Measurements from ENCODE around the gene DSC1. TPM values are rescaled to one million over a fixed set of nuclear protein-coding genes. Genes with fewer than 3 reads are reported as not detected.
"Not testable (repeated sequence)": the region's sequence is repeated elsewhere in the genome, so short reads cannot be mapped to it uniquely, and the experiment has no call there.

DSC1 gene
- polyA plus RNA-seq, 1 donor from 2014 or later = 0.54 TPM

GRCh38 chr18:31148600-31148999, 14.1 kb downstream of the DSC1 start:
- H3K4me1 Mint-ChIP-seq = peaks cover 0 to 2% (median 0%) of the 10 kb centered on the region in 3 donors
- H3K9me3 Mint-ChIP-seq = peaks cover 3 to 9% (median 5%) of the 10 kb centered on the region in 3 donors
- no peak overlapping the region for H3K27ac Mint-ChIP-seq
- H3K27me3 Mint-ChIP-seq = no peaks in the 10 kb centered on the region
- no peak overlapping the region for H3K4me3 Mint-ChIP-seq
- H3K36me3 Mint-ChIP-seq = no peaks in the 10 kb centered on the region

- Mint-ChIP-seq H3K4me1 (peaks cover 0 to 2% (median 0%) of the 10 kb centered on the region in 3 donors), H3K27ac (no peak overlapping the region), H3K9me3 (peaks cover 3 to 9% (median 5%) of the 10 kb centered on the region in 3 donors), H3K27me3 (no peaks in the 10 kb centered on the region), H3K4me3 (no peak overlapping the region), H3K36me3 (no peaks in the 10 kb centered on the region)
Observed at GRCh38 chr18:31146809-31147208, 15.8 kb downstream of the DSC1 start.

GRCh38 chr18:31143025-31143424, 19.6 kb downstream of the DSC1 start:
- H3K27me3 Mint-ChIP-seq = no peaks in the 10 kb centered on the region
- H3K27ac Mint-ChIP-seq = no peak overlapping the region
- peaks cover 3 to 14% (median 5%) of the 10 kb centered on the region in 3 donors for H3K9me3 Mint-ChIP-seq
- H3K4me3 Mint-ChIP-seq = no peak overlapping the region
- peaks cover 0 to 2% (median 0%) of the 10 kb centered on the region in 3 donors for H3K4me1 Mint-ChIP-seq
- no peaks in the 10 kb centered on the region for H3K36me3 Mint-ChIP-seq

GRCh38 chr18:31138709-31139108, 23.9 kb downstream of the DSC1 start:
- Mint-ChIP-seq H3K9me3 (peaks cover 0 to 5% (median 0%) of the 10 kb centered on the region in 3 donors), H3K27me3 (no peaks in the 10 kb centered on the region), H3K4me1 (no peaks in the 10 kb centered on the region), H3K36me3 (no peaks in the 10 kb centered on the region), H3K27ac (no peak overlapping the region), H3K4me3 (no peak overlapping the region)

GRCh38 chr18:31134988-31135529, 27.6 kb downstream of the DSC1 start:
- no peak overlapping the region for H3K27ac Mint-ChIP-seq
- H3K4me3 Mint-ChIP-seq = no peak overlapping the region
- no peaks in the 10 kb centered on the region for H3K27me3 Mint-ChIP-seq
- H3K9me3 Mint-ChIP-seq = peaks cover 0 to 5% (median under 1%) of the 10 kb centered on the region in 3 donors
- H3K4me1 Mint-ChIP-seq = no peaks in the 10 kb centered on the region
- H3K36me3 Mint-ChIP-seq = peaks cover 1% of the 10 kb centered on the region

- H3K36me3 Mint-ChIP-seq = peaks cover 1% of the 10 kb centered on the region
- peaks cover 0 to 4% (median 0%) of the 10 kb centered on the region in 3 donors for H3K9me3 Mint-ChIP-seq
- H3K4me1 Mint-ChIP-seq = no peaks in the 10 kb centered on the region
- H3K27ac Mint-ChIP-seq = no peak overlapping the region
- H3K27me3 Mint-ChIP-seq = no peaks in the 10 kb centered on the region
- H3K4me3 Mint-ChIP-seq = no peak overlapping the region
Observed at GRCh38 chr18:31129398-31130115, 33.1 kb downstream of the DSC1 start.

- Mint-ChIP-seq H3K4me3 (no peak overlapping the region), H3K36me3 (no peaks in the 10 kb centered on the region), H3K4me1 (no peaks in the 10 kb centered on the region), H3K27ac (no peak overlapping the region), H3K27me3 (no peaks in the 10 kb centered on the region), H3K9me3 (peaks cover 0 to 4% (median 3%) of the 10 kb centered on the region in 3 donors)
Observed at GRCh38 chr18:31125878-31126277, 36.8 kb downstream of the DSC1 start.

- H3K27ac Mint-ChIP-seq, H3K27me3 Mint-ChIP-seq, H3K4me1 Mint-ChIP-seq, H3K36me3 Mint-ChIP-seq, H3K4me3 Mint-ChIP-seq, H3K9me3 Mint-ChIP-seq: not testable (repeated sequence)
Observed at GRCh38 chr18:31123125-31123524, 39.5 kb downstream of the DSC1 start.

- H3K9me3 Mint-ChIP-seq = peaks cover 3 to 10% (median 7%) of the 10 kb centered on the region in 3 donors
- no peak overlapping the region for H3K27ac Mint-ChIP-seq
- H3K27me3 Mint-ChIP-seq = no peaks in the 10 kb centered on the region
- no peaks in the 10 kb centered on the region for H3K4me1 Mint-ChIP-seq
- no peak overlapping the region for H3K4me3 Mint-ChIP-seq
- H3K36me3 Mint-ChIP-seq = no peaks in the 10 kb centered on the region
Observed at GRCh38 chr18:31120594-31120993, 42.1 kb downstream of the DSC1 start.

- Mint-ChIP-seq H3K27me3 (no peaks in the 10 kb centered on the region), H3K9me3 (peaks cover 1 to 10% (median 5%) of the 10 kb centered on the region in 3 donors), H3K4me3 (no peak overlapping the region), H3K36me3 (no peaks in the 10 kb centered on the region), H3K4me1 (no peaks in the 10 kb centered on the region), H3K27ac (no peak overlapping the region)
Observed at GRCh38 chr18:31116853-31117595, 45.6 kb downstream of the DSC1 start.

- no peaks in the 10 kb centered on the region for H3K36me3 Mint-ChIP-seq
- no peaks in the 10 kb centered on the region for H3K4me1 Mint-ChIP-seq
- no peak overlapping the region for H3K4me3 Mint-ChIP-seq
- H3K27ac Mint-ChIP-seq = no peak overlapping the region
- H3K9me3 Mint-ChIP-seq = peaks cover 0 to 12% (median 4%) of the 10 kb centered on the region in 3 donors
- no peaks in the 10 kb centered on the region for H3K27me3 Mint-ChIP-seq
Observed at GRCh38 chr18:31112804-31113203, 49.9 kb downstream of the DSC1 start.

- H3K4me3 Mint-ChIP-seq = no peak overlapping the region
- peaks cover 3% of the 10 kb centered on the region for H3K36me3 Mint-ChIP-seq
- H3K9me3 Mint-ChIP-seq = peaks cover 0 to 6% (median 2%) of the 10 kb centered on the region in 3 donors
- H3K27me3 Mint-ChIP-seq = peaks cover 4% of the 10 kb centered on the region
- H3K4me1 Mint-ChIP-seq = no peaks in the 10 kb centered on the region
- H3K27ac Mint-ChIP-seq = no peak overlapping the region
Observed at GRCh38 chr18:31105733-31106132, 56.9 kb downstream of the DSC1 start.

GRCh38 chr18:31104444-31104843, 58.2 kb downstream of the DSC1 start:
- peaks cover 7% of the 10 kb centered on the region for H3K27me3 Mint-ChIP-seq
- no peak overlapping the region for H3K4me3 Mint-ChIP-seq
- no peaks in the 10 kb centered on the region for H3K4me1 Mint-ChIP-seq
- H3K27ac Mint-ChIP-seq = no peak overlapping the region
- peaks cover 2 to 6% (median 4%) of the 10 kb centered on the region in 3 donors for H3K9me3 Mint-ChIP-seq
- H3K36me3 Mint-ChIP-seq = peaks cover 3% of the 10 kb centered on the region

GRCh38 chr18:31103423-31103822, 59.2 kb downstream of the DSC1 start:
- H3K36me3 Mint-ChIP-seq = peaks cover 3% of the 10 kb centered on the region
- peaks cover 2 to 6% (median 6%) of the 10 kb centered on the region in 3 donors for H3K9me3 Mint-ChIP-seq
- H3K27ac Mint-ChIP-seq = no peak overlapping the region
- no peaks in the 10 kb centered on the region for H3K4me1 Mint-ChIP-seq
- no peak overlapping the region for H3K4me3 Mint-ChIP-seq
- peaks cover 7% of the 10 kb centered on the region for H3K27me3 Mint-ChIP-seq

GRCh38 chr18:31102941-31103340, 59.7 kb downstream of the DSC1 start:
- peaks cover 7% of the 10 kb centered on the region for H3K27me3 Mint-ChIP-seq
- no peak overlapping the region for H3K4me3 Mint-ChIP-seq
- H3K9me3 Mint-ChIP-seq = peaks cover 2 to 6% (median 6%) of the 10 kb centered on the region in 3 donors
- H3K27ac Mint-ChIP-seq = no peak overlapping the region
- H3K36me3 Mint-ChIP-seq = peaks cover 3% of the 10 kb centered on the region
- H3K4me1 Mint-ChIP-seq = no peaks in the 10 kb centered on the region
